Urothelium cell line (cell line): ENCODE measurements around the gene GUCD1.

Experiments
- DNase-seq: peaks from one replicate; pipeline ENCODE4 v3.0.0; 2011; ENCODE audit warnings: low spot score, mixed read lengths
- FAIRE-seq: peaks from 2 replicates; lab custom pipeline; 2011; peaks lifted over from hg19 to GRCh38; lab: Jason Lieb, UNC

Gene GUCD1

GRCh38 chr22:24591286-24591830 lies 36.4 kb upstream of the GUCD1 start:
- DNase-seq (no peak), FAIRE-seq (no peak)

- no peak for FAIRE-seq
- DNase-seq = no peak
Observed at GRCh38 chr22:24590596-24591173, 35.7 kb upstream of the GUCD1 start.

- no peak for DNase-seq
- FAIRE-seq = no peak
Observed at GRCh38 chr22:24589518-24590030, 34.6 kb upstream of the GUCD1 start.

- no peak for DNase-seq
- peak; percentile 13 for FAIRE-seq
Observed at GRCh38 chr22:24588757-24589481, 34.0 kb upstream of the GUCD1 start.

- FAIRE-seq (peak; percentile 97), DNase-seq (peak; percentile 65)
Observed at GRCh38 chr22:24588381-24588756, 33.4 kb upstream of the GUCD1 start.

- FAIRE-seq (no peak), DNase-seq (no peak)
Observed at GRCh38 chr22:24587948-24588347, 33.0 kb upstream of the GUCD1 start.

- DNase-seq = no peak
- peak; percentile 74 for FAIRE-seq
Observed at GRCh38 chr22:24587251-24587650, 32.3 kb upstream of the GUCD1 start.

GRCh38 chr22:24585927-24586546 lies 31.1 kb upstream of the GUCD1 start:
- peak; percentile 48 for FAIRE-seq
- no peak for DNase-seq

GRCh38 chr22:24585461-24585860 lies 30.5 kb upstream of the GUCD1 start:
- no peak for DNase-seq
- no peak for FAIRE-seq

GRCh38 chr22:24584871-24585411 lies 30.0 kb upstream of the GUCD1 start:
- DNase-seq (no peak), FAIRE-seq (no peak)

- FAIRE-seq (peak; percentile 30), DNase-seq (no peak)
Observed at GRCh38 chr22:24584166-24584790, 29.3 kb upstream of the GUCD1 start.

GRCh38 chr22:24583221-24584165 lies 28.6 kb upstream of the GUCD1 start:
- FAIRE-seq (peak; percentile 63), DNase-seq (no peak)

- DNase-seq (no peak), FAIRE-seq (no peak)
Observed at GRCh38 chr22:24582056-24582814, 27.3 kb upstream of the GUCD1 start.

GRCh38 chr22:24580276-24580675 lies 25.3 kb upstream of the GUCD1 start:
- FAIRE-seq = peak; percentile 20
- no peak for DNase-seq

GRCh38 chr22:24579258-24579601 lies 24.3 kb upstream of the GUCD1 start:
- FAIRE-seq = no peak
- no peak for DNase-seq

- peak; percentile 59 for FAIRE-seq
- no peak for DNase-seq
Observed at GRCh38 chr22:24578355-24579257, 23.7 kb upstream of the GUCD1 start.

- no peak for FAIRE-seq
- DNase-seq = no peak
Observed at GRCh38 chr22:24576778-24577177, 21.8 kb upstream of the GUCD1 start.

- no peak for FAIRE-seq
Observed at GRCh38 chr22:24571266-24571665, 16.3 kb upstream of the GUCD1 start.

More at GRCh38 chr22:24571266-24571665, 16.3 kb upstream of the GUCD1 start:
- no peak for DNase-seq
